GM21576 (cell line): ENCODE results near the gene POLD2.

Experiments used
- ATAC-seq: cut with Tn5 transposase; IDR thresholded peaks from one replicate; pipeline ENCODE4 v1.9.1; 2021; ENCODE audit warnings: mild to moderate bottlenecking, moderate library complexity; ENCODE audit not compliant: unreplicated experiment

Gene POLD2

GRCh38 chr7:44114586-44115310 lies 8.6 kb downstream of the POLD2 start:
- no peak for ATAC-seq

- ATAC-seq: no peak
These were observed 9.5 kb downstream of the POLD2 start for GRCh38 chr7:44113764-44114354.

GRCh38 chr7:44112997-44113763 lies 10.2 kb downstream of the POLD2 start:
- ATAC-seq: no peak

GRCh38 chr7:44112231-44112996 lies 10.9 kb downstream of the POLD2 start:
- no peak for ATAC-seq

GRCh38 chr7:44111761-44112160 lies 11.6 kb downstream of the POLD2 start:
- ATAC-seq: no peak

- ATAC-seq: no peak
These were observed 12.4 kb downstream of the POLD2 start for GRCh38 chr7:44110719-44111635.

- ATAC-seq: no peak
These were observed 13.4 kb downstream of the POLD2 start for GRCh38 chr7:44109991-44110390.

- ATAC-seq: no peak
These were observed 14.3 kb downstream of the POLD2 start for GRCh38 chr7:44108768-44109750.

- no peak for ATAC-seq
These were observed 15.2 kb downstream of the POLD2 start for GRCh38 chr7:44107961-44108767.

- no peak for ATAC-seq
These were observed 16.0 kb downstream of the POLD2 start for GRCh38 chr7:44107116-44107960.

- ATAC-seq: no peak
These were observed 16.9 kb downstream of the POLD2 start for GRCh38 chr7:44106311-44107065.

GRCh38 chr7:44105832-44106231 lies 17.5 kb downstream of the POLD2 start:
- no peak for ATAC-seq

GRCh38 chr7:44104860-44105771 lies 18.2 kb downstream of the POLD2 start:
- ATAC-seq: no peak

- no peak for ATAC-seq
These were observed 19.2 kb downstream of the POLD2 start, which contains the start of gene AEBP1 for GRCh38 chr7:44103923-44104859. TSS of gene AEBP1 (plus strand) at chr7:44104345. CDS start at chr7:44104666, 321 bp downstream.
